Breast epithelium (tissue), 4 donors: ENCODE measurements around the gene CETN3. TPM values are rescaled to one million over a fixed set of nuclear protein-coding genes. Genes with fewer than 3 reads are reported as not detected.

Experiments
- DNase-seq, 2 donors: peaks; one replicate each; pipeline ENCODE4 v3.0.0-alpha.2; 2019; ENCODE audit warnings: low spot score in 2 of 2
- H3K27ac ChIP-seq, 2 donors: fragments of 200-600 bp; sonication (generic) in 1 of 2; one replicate each; pipeline ENCODE4 v1.5.1; 2016 to 2019; ENCODE audit warnings: mild to moderate bottlenecking in 1 of 2
- H3K27me3 ChIP-seq, 2 donors: fragments of 200-600 bp; sonication (generic) in 1 of 2; one replicate each; pipeline versions ENCODE4 v1.5.1 to v1.6.0; 2017 to 2019; ENCODE audit warnings: control low read depth in 1 of 2, mild to moderate bottlenecking in 1 of 2
- H3K36me3 ChIP-seq: fragments of 200-600 bp; one replicate; pipeline ENCODE4 v1.5.1; 2019
- H3K4me1 ChIP-seq, 2 donors: fragments of 200-600 bp; sonication (generic); one replicate each; pipeline ENCODE4 v1.5.1; 2016 to 2019; ENCODE audit warnings: control low read depth in 1 of 2
- H3K4me3 ChIP-seq, 3 donors: fragments of 200-600 bp; sonication (generic); 1 replicate in 2 of 3; 2 replicates in 1 of 3; pipeline ENCODE4 v1.5.1; 2016 to 2019; ENCODE audit warnings: mild to moderate bottlenecking in 3 of 3, moderate library complexity in 2 of 3
- H3K9me3 ChIP-seq, 2 donors: fragments of 200-600 bp; sonication (generic) in 1 of 2; one replicate each; pipeline ENCODE4 v1.5.1; 2016 to 2019; ENCODE audit warnings: control low read depth in 1 of 2
- CTCF ChIP-seq, 3 donors: fragments of 450-650 bp; IDR thresholded peaks; one replicate each; pipeline ENCODE4 v1.5.1; 2016 to 2017; ENCODE audit warnings: antibody characterized with exemption in 3 of 3, mild to moderate bottlenecking in 3 of 3, moderate library complexity in 3 of 3
- POLR2A ChIP-seq: fragments of 450-650 bp; IDR thresholded peaks from one replicate; pipeline ENCODE4 v1.6.1; 2016; ENCODE audit warnings: antibody characterized with exemption, mild to moderate bottlenecking, moderate library complexity
- POLR2AphosphoS5 ChIP-seq, 3 donors: sonication (generic); formaldehyde crosslinking; IDR thresholded peaks; one replicate each; pipeline ENCODE4 v1.6.1; 2017; ENCODE audit warnings: antibody characterized with exemption in 3 of 3
- intact Hi-C: fragments of 100-400 bp; cut with DNase I; formaldehyde crosslinking; loops from one replicate; pipeline ENCODE4 v1.15.1; 2023; ENCODE audit warnings: low total_unique reads
- total RNA-seq, 3 donors: library from RNA; depleted of rRNA; stranded (reverse); fragments of >200 nt; gene quantifications; one replicate each; pipeline ENCODE4 v1.1.0, GENCODE V29; 2016

The CETN3 gene
- total RNA-seq = 10 to 100 TPM in 2 of 3 donors, 1 to 10 TPM in 1; 7.7 to 13.8 (median 11.8) TPM

- H3K27ac ChIP-seq = peak within 1 kb of the TSS; percentile 92 to 96
- peak; percentile 79 to 94 (median 92) for TF ChIP-seq POLR2AphosphoS5 (IDR thresholded peaks at IDR 0.05)
- TF ChIP-seq CTCF (IDR thresholded peaks at IDR 0.05) = no peak
- TF ChIP-seq POLR2A = peak; percentile 83
- peak within 1 kb of the TSS; percentile 61 to 87 (median 84) for H3K4me3 ChIP-seq
- intact Hi-C loops = no loop called here
- H3K9me3 ChIP-seq = no peaks in the 10 kb centered on the region
- H3K4me1 ChIP-seq = peaks cover 0 to 2% of the 10 kb centered on the region in 2 donors
- no peaks in the 10 kb centered on the region for H3K27me3 ChIP-seq
- DNase-seq = peak; percentile 93
- H3K36me3 ChIP-seq = no peaks in the 10 kb centered on the region
These were observed at the start of gene CETN3 for GRCh38 chr5:90409318-90410177. TSS of gene CETN3 (minus strand) at chr5:90409756. CDS start at chr5:90409661, 95 bp downstream.

GRCh38 chr5:90446961-90447360, 37.4 kb upstream of the CETN3 start:
- TF ChIP-seq CTCF (IDR thresholded peaks at IDR 0.05) (no peak), POLR2A (no peak), POLR2AphosphoS5 (IDR thresholded peaks at IDR 0.05) (no peak)
- H3K9me3 ChIP-seq = no peaks in the 10 kb centered on the region
- no peak overlapping the region for H3K27ac ChIP-seq
- no peak for DNase-seq
- H3K36me3 ChIP-seq = no peaks in the 10 kb centered on the region
- H3K4me3 ChIP-seq = no peak overlapping the region
- H3K4me1 ChIP-seq = no peaks in the 10 kb centered on the region
- intact Hi-C loops = no loop called here
- no peaks in the 10 kb centered on the region for H3K27me3 ChIP-seq

GRCh38 chr5:90440644-90441043, 31.1 kb upstream of the CETN3 start:
- H3K4me1 ChIP-seq = peaks cover 0 to 6% of the 10 kb centered on the region in 2 donors
- DNase-seq = no peak
- H3K27me3 ChIP-seq = no peaks in the 10 kb centered on the region
- intact Hi-C loops = loop anchor here (1.0 kb wide), 1 partner anchor 15 kb away; no protein-coding TSS in a partner anchor
- no peak for TF ChIP-seq POLR2AphosphoS5 (IDR thresholded peaks at IDR 0.05)
- no peak for TF ChIP-seq CTCF (IDR thresholded peaks at IDR 0.05)
- TF ChIP-seq POLR2A = no peak
- H3K36me3 ChIP-seq = no peaks in the 10 kb centered on the region
- H3K4me3 ChIP-seq = no peak overlapping the region
- no peaks in the 10 kb centered on the region for H3K9me3 ChIP-seq
- H3K27ac ChIP-seq = no peak overlapping the region

GRCh38 chr5:90438100-90438499, 28.5 kb upstream of the CETN3 start:
- Histone ChIP-seq H3K4me1 (peaks cover 0 to 6% of the 10 kb centered on the region in 2 donors), H3K27ac (no peak overlapping the region), H3K9me3 (no peaks in the 10 kb centered on the region), H3K36me3 (no peaks in the 10 kb centered on the region), H3K4me3 (no peak overlapping the region), H3K27me3 (no peaks in the 10 kb centered on the region)
- intact Hi-C loops = no loop called here
- DNase-seq = no peak
- TF ChIP-seq POLR2AphosphoS5 (IDR thresholded peaks at IDR 0.05) = no peak
- TF ChIP-seq POLR2A = no peak
- no peak for TF ChIP-seq CTCF (IDR thresholded peaks at IDR 0.05)

GRCh38 chr5:90437663-90438062, 28.1 kb upstream of the CETN3 start:
- Histone ChIP-seq H3K4me3 (no peak overlapping the region), H3K27ac (no peak overlapping the region), H3K36me3 (no peaks in the 10 kb centered on the region), H3K27me3 (no peaks in the 10 kb centered on the region), H3K4me1 (peaks cover 0 to 6% of the 10 kb centered on the region in 2 donors), H3K9me3 (no peaks in the 10 kb centered on the region)
- TF ChIP-seq CTCF (IDR thresholded peaks at IDR 0.05) (no peak), POLR2A (no peak), POLR2AphosphoS5 (IDR thresholded peaks at IDR 0.05) (no peak)
- no peak for DNase-seq
- intact Hi-C loops = no loop called here
